ENCODE results near the gene POLN. TPM values are rescaled to one million over a fixed set of nuclear protein-coding genes. Genes with fewer than 3 reads are reported as not detected.

The POLN gene
- total and polyA plus RNA-seq, 2 experiments from 2014 or later = 1.8 to 4.0 TPM

GRCh38 chr4:2290974-2291704, 49.2 kb upstream of the POLN start (continued):
- no peak for TF ChIP-seq ZNF462 (CRISPR knock-in tag; IDR thresholded peaks at IDR 0.05)
- no peak for TF ChIP-seq JUNB (IDR thresholded peaks at IDR 0.05; ENCODE audit: unreplicated experiment)
- TF ChIP-seq CTCF (conservative IDR thresholded peaks at IDR 0.05; ENCODE audit: low read depth in 2 of 2) = no peak
- no peak for TF ChIP-seq POLR2AphosphoS5 (IDR thresholded peaks at IDR 0.05; ENCODE audit: low read depth)
- TF ChIP-seq ZNF331 (CRISPR knock-in tag; IDR thresholded peaks at IDR 0.05; ENCODE audit: low read depth) = no peak
- no peak for TF ChIP-seq EZH2phosphoT487 (IDR thresholded peaks at IDR 0.05; ENCODE audit: unreplicated experiment)
- no peak for TF ChIP-seq CREB1 (CRISPR knock-in tag; IDR thresholded peaks at IDR 0.05; ENCODE audit: low read depth)
- no peak for TF ChIP-seq STAT1 (IDR thresholded peaks at IDR 0.05; ENCODE audit: unreplicated experiment)
- TF ChIP-seq NANOG (IDR thresholded peaks at IDR 0.05; ENCODE audit: borderline replicate concordance) = no peak
- no peak for TF ChIP-seq REST (IDR thresholded peaks at IDR 0.05; ENCODE audit: unreplicated experiment)
- no peak for TF ChIP-seq ETS1 (IDR thresholded peaks at IDR 0.05)
